ENCODE data around the gene PAPOLB. TPM values are rescaled to one million over a fixed set of nuclear protein-coding genes. Genes with fewer than 3 reads are reported as not detected.
A peak's percentile ranks its signal among the peaks of the same experiment; 100 is the strongest.

PAPOLB gene
- total and polyA plus RNA-seq, 4 donors = 0.01 to 1.9 (median 0.14) TPM

- no peak for TF ChIP-seq CTCF (IDR thresholded peaks at IDR 0.05; ENCODE audit: control extremely low read depth, extremely low read depth)
- peak in 1 of 3 donors; percentile 4 for DNase-seq
- Histone ChIP-seq H3K9me3 (ENCODE audit: control insufficient read depth in 4 of 4, insufficient read depth in 3 of 4, low read length in 3 of 4) (no peaks in the 10 kb centered on the region), H3K4me3 (no peak overlapping the region), H3K27ac (ENCODE audit: low read depth in 1 of 2, low read length in 1 of 2) (peak overlapping the region in 1 of 2 donors; percentile 6), H3K9ac (ENCODE audit: insufficient read depth in 1 of 2, low read length in 2 of 2) (no peak overlapping the region), H3K4me1 (ENCODE audit: control insufficient read depth in 5 of 5, insufficient read depth in 5 of 5, low read length in 5 of 5) (peaks cover 0 to 57% (median 14%) of the 10 kb centered on the region in 5 donors), H3K36me3 (ENCODE audit: control insufficient read depth in 4 of 4, insufficient read depth in 4 of 4, low read length in 4 of 4) (peaks cover 0 to 10% (median 0%) of the 10 kb centered on the region in 4 donors), H3K27me3 (ENCODE audit: control insufficient read depth in 3 of 3, insufficient read depth in 3 of 3, low read length in 2 of 3) (no peaks in the 10 kb centered on the region)
- 95% methylated on average over 21 of the region's 21 CpGs for WGBS, 2 donors
- no peak for ATAC-seq (ENCODE audit: insufficient read depth, low FRiP score)
Measured at GRCh38 chr7:4838626-4839334, 23.1 kb downstream of the PAPOLB start.

- Histone ChIP-seq H3K36me3 (ENCODE audit: control insufficient read depth in 4 of 4, insufficient read depth in 4 of 4, low read length in 4 of 4) (peaks cover 0 to 12% (median under 1%) of the 10 kb centered on the region in 4 donors), H3K27me3 (ENCODE audit: control insufficient read depth in 3 of 3, insufficient read depth in 3 of 3, low read length in 2 of 3) (no peaks in the 10 kb centered on the region), H3K9me3 (ENCODE audit: control insufficient read depth in 4 of 4, insufficient read depth in 3 of 4, low read length in 3 of 4) (no peaks in the 10 kb centered on the region), H3K4me3 (no peak overlapping the region), H3K27ac (ENCODE audit: low read depth in 1 of 2, low read length in 1 of 2) (no peak overlapping the region), H3K9ac (ENCODE audit: insufficient read depth in 1 of 2, low read length in 2 of 2) (no peak overlapping the region), H3K4me1 (ENCODE audit: control insufficient read depth in 5 of 5, insufficient read depth in 5 of 5, low read length in 5 of 5) (peaks cover 0 to 51% (median 14%) of the 10 kb centered on the region in 5 donors)
- 69 to 72% methylated on average over 30 of the region's 30 CpGs for WGBS, 2 donors
- DNase-seq (peak; percentile 57 to 74 (median 59)), ATAC-seq (ENCODE audit: insufficient read depth, low FRiP score) (no peak)
- TF ChIP-seq CTCF (IDR thresholded peaks at IDR 0.05; ENCODE audit: control extremely low read depth, extremely low read depth) = no peak
Measured at GRCh38 chr7:4837803-4838625, 23.8 kb downstream of the PAPOLB start.

- peaks cover 0 to 43% (median 13%) of the 10 kb centered on the region in 5 donors for H3K4me1 ChIP-seq (ENCODE audit: control insufficient read depth in 5 of 5, insufficient read depth in 5 of 5, low read length in 5 of 5)
- H3K27ac ChIP-seq (ENCODE audit: low read depth in 1 of 2, low read length in 1 of 2) = no peak overlapping the region
- H3K4me3 ChIP-seq = no peak overlapping the region
- whole genome bisulfite sequencing, 2 donors = 73 to 74% methylated on average over 22 of the region's 22 CpGs
- H3K9me3 ChIP-seq (ENCODE audit: control insufficient read depth in 4 of 4, insufficient read depth in 3 of 4, low read length in 3 of 4) = no peaks in the 10 kb centered on the region
- H3K27me3 ChIP-seq (ENCODE audit: control insufficient read depth in 3 of 3, insufficient read depth in 3 of 3, low read length in 2 of 3) = no peaks in the 10 kb centered on the region
- peak in 1 of 3 donors; percentile 17 for DNase-seq
- H3K36me3 ChIP-seq (ENCODE audit: control insufficient read depth in 4 of 4, insufficient read depth in 4 of 4, low read length in 4 of 4) = peaks cover 0 to 12% (median under 1%) of the 10 kb centered on the region in 4 donors
- TF ChIP-seq CTCF (IDR thresholded peaks at IDR 0.05; ENCODE audit: control extremely low read depth, extremely low read depth) = no peak
- ATAC-seq (ENCODE audit: insufficient read depth, low FRiP score) = no peak
- H3K9ac ChIP-seq (ENCODE audit: insufficient read depth in 1 of 2, low read length in 2 of 2) = no peak overlapping the region
Measured at GRCh38 chr7:4837041-4837802, 24.6 kb downstream of the PAPOLB start.
